Osteoblast (primary cell): Measurements from ENCODE around the gene COL9A2. TPM values are rescaled to one million over a fixed set of nuclear protein-coding genes. Genes with fewer than 3 reads are reported as not detected.

Experiments used
- DNase-seq: peaks from one replicate; pipeline ENCODE4 v3.0.0; 2011; ENCODE audit warnings: low spot score, mixed read lengths; ENCODE audit not compliant: insufficient read length; ENCODE audit errors: missing footprints
- H2AFZ ChIP-seq: 2 replicates; pipeline ENCODE4 v1.6.0; 2011; ENCODE audit warnings: mild to moderate bottlenecking, low read length
- H3K27ac ChIP-seq: 2 replicates; pipeline ENCODE4 v1.5.1; 2011; ENCODE audit warnings: mild to moderate bottlenecking, low read depth, low read length, moderate library complexity
- H3K27me3 ChIP-seq: 2 replicates; pipeline ENCODE4 v1.6.0; 2012; ENCODE audit warnings: mild to moderate bottlenecking, control low read depth, inconsistent platforms, low read length, moderate library complexity; ENCODE audit not compliant: insufficient read depth
- H3K36me3 ChIP-seq: 2 replicates; pipeline ENCODE4 v1.5.1; 2011; ENCODE audit warnings: mild to moderate bottlenecking, low read length, control low read depth, moderate library complexity; ENCODE audit not compliant: insufficient read depth
- H3K4me1 ChIP-seq: 2 replicates; pipeline ENCODE4 v1.5.1; 2011; ENCODE audit warnings: mild to moderate bottlenecking, low read length, control low read depth, moderate library complexity; ENCODE audit not compliant: insufficient read depth
- H3K4me2 ChIP-seq: 2 replicates; pipeline ENCODE4 v1.6.0; 2011; ENCODE audit warnings: mild to moderate bottlenecking, low read length; ENCODE audit not compliant: insufficient read depth
- H3K4me3 ChIP-seq: fragments of 200-600 bp; sonication (generic); 3 replicates; pipeline ENCODE4 v1.5.1; 2012; ENCODE audit warnings: mild to moderate bottlenecking, low read length, inconsistent platforms; ENCODE audit not compliant: insufficient read depth
- H3K79me2 ChIP-seq: 2 replicates; pipeline ENCODE4 v1.6.0; 2012; ENCODE audit warnings: mild to moderate bottlenecking, low read length, control low read depth, inconsistent platforms; ENCODE audit not compliant: insufficient read depth
- H3K9me3 ChIP-seq: 2 replicates; pipeline ENCODE4 v1.5.1; 2011; ENCODE audit warnings: low read depth, low read length, control low read depth
- H4K20me1 ChIP-seq: 2 replicates; pipeline ENCODE4 v1.6.0; 2012; ENCODE audit warnings: mild to moderate bottlenecking, low read length, control low read depth; ENCODE audit not compliant: insufficient read depth
- total RNA-seq: library from RNA; depleted of rRNA; stranded (reverse); fragments of >200 nt; gene quantifications from 2 replicates; pipeline ENCODE4 v1.2.3, GENCODE V29; 2012
- TF ChIP-seq, protein P1 (sequence below): IDR thresholded peaks from 2 replicates; pipeline ENCODE4 v1.5.1; 2011; ENCODE audit warnings: mild to moderate bottlenecking, low read depth, low read length, moderate library complexity; ENCODE audit errors: extremely low read depth

The COL9A2 gene
- total RNA-seq, 1 donor: 0.36 TPM

DNA sequence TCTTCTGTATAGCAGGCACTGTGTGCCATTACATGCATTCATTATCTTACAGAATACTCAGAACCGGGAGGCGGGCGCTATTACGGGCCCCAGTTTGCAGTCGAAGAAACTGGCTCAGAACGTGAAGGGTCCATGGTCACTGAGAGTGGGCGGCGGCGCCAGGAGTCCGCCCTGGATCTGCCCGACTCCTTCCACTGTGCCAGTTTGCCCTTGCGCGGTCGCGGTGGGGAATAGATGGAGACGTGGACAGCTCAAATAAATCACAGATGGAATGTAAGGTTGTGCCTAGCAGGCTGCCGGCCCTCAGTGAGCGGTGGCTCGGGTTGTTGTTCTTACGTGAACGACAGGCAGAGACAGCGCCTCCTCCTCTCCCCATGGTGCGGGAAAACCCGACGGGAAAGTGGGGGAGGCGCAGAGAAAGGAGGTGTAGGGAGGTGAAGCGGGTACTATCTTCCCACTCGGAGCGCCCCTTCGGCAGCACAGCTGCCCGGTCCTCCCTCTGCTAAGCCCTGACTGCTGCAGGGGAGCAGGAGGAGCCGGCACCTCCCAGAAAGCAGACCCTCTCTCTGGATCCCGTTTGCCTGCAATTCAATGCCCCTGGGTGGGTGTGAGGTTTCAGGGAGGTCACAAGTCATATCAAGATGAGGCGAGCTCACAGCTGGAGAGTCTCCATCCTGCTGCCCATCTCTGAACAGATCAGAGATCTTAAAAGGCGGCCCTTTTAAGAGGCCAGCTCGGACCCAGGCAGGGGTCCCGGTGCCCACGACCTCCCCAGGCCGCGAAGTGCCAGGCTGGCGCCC is 1.1 kb downstream of the COL9A2 start:
- TF ChIP-seq, protein P1, sequence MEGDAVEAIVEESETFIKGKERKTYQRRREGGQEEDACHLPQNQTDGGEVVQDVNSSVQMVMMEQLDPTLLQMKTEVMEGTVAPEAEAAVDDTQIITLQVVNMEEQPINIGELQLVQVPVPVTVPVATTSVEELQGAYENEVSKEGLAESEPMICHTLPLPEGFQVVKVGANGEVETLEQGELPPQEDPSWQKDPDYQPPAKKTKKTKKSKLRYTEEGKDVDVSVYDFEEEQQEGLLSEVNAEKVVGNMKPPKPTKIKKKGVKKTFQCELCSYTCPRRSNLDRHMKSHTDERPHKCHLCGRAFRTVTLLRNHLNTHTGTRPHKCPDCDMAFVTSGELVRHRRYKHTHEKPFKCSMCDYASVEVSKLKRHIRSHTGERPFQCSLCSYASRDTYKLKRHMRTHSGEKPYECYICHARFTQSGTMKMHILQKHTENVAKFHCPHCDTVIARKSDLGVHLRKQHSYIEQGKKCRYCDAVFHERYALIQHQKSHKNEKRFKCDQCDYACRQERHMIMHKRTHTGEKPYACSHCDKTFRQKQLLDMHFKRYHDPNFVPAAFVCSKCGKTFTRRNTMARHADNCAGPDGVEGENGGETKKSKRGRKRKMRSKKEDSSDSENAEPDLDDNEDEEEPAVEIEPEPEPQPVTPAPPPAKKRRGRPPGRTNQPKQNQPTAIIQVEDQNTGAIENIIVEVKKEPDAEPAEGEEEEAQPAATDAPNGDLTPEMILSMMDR: no peak
- peak; percentile 85 for DNase-seq
- H3K4me2 ChIP-seq: peak overlapping the region; percentile 76

DNA sequence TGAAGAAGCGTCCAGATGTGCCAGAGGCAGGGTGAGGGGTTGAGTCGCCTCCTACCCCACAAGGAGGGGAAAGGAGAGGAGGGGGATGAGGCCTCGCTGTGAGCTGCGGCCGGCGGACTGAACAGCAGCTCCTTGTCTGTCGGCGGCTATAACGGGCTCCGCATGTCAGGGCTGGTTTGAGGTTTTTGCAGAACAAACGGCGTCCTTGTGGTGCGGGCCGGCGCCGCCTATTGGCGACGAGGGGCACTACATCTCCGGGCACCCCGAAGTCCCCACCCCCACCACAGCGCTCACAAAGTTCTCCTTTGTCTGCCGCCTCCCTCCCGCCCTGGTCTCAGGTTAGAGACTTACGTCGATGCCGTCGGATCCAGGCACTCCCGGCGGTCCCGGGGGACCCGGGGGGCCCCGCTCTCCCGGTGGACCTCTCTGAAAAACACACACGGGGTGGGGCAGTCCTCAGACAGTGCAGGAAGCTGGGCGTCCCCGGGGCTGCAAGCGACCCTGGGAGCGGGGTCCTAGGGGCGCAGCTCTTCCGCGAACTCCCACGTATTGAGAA is 1.8 kb downstream of the COL9A2 start:
- H3K36me3 ChIP-seq: no peaks in the 10 kb centered on the region
- no peak overlapping the region for H3K27ac ChIP-seq
- H2AFZ ChIP-seq: peak overlapping the region; percentile 95
- H3K9me3 ChIP-seq: no peaks in the 10 kb centered on the region
- H3K27me3 ChIP-seq: peaks cover 34% of the 10 kb centered on the region
- TF ChIP-seq, protein P1: peak; percentile 85
- H3K4me1 ChIP-seq: peaks cover 17% of the 10 kb centered on the region
- peak overlapping the region; percentile 76 for H3K4me2 ChIP-seq
- peak overlapping the region; percentile 61 for H3K4me3 ChIP-seq
- DNase-seq: peak; percentile 98
- H4K20me1 ChIP-seq: no peaks in the 10 kb centered on the region
- H3K79me2 ChIP-seq: no peaks in the 10 kb centered on the region

More for the DNA sequence above, 1.1 kb downstream of the COL9A2 start:
- Histone ChIP-seq H4K20me1 (no peaks in the 10 kb centered on the region), H3K36me3 (no peaks in the 10 kb centered on the region), H3K79me2 (no peaks in the 10 kb centered on the region), H3K9me3 (no peaks in the 10 kb centered on the region), H3K27me3 (peaks cover 34% of the 10 kb centered on the region), H3K4me1 (peaks cover 17% of the 10 kb centered on the region), H3K4me3 (peak overlapping the region; percentile 61), H2AFZ (peak overlapping the region; percentile 95), H3K27ac (no peak overlapping the region)

DNA sequence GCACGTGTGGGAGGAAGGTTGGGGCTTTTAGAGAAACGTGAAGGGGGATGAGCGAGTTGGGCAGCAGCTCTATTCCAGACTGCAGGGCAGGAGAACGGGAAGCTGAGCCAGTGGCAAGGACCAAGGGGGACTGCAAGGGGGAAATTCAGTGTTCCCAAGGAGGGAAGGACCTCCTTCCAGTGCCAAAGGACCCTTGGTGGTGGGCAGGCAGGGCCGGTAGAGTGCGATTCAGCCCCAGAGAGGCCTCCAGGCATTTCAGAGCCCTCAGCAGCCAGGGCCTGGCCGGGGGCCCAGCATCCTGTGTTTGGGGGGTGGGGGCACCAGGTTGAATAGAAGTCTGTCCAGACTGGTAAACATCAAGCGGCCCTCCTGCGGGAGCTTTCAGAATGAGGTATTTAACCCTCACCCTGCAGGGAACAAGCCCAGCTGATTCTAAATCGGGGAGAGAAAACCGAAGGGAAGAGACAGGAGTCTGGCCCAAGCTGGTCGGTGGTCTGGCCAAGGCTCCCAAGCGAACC is 2.3 kb downstream of the COL9A2 start:
- H3K4me2 ChIP-seq: peak overlapping the region; percentile 76
- H3K27ac ChIP-seq: no peak overlapping the region
- peak overlapping the region; percentile 61 for H3K4me3 ChIP-seq
- DNase-seq: peak; percentile 65
- H4K20me1 ChIP-seq: no peaks in the 10 kb centered on the region
- H3K9me3 ChIP-seq: no peaks in the 10 kb centered on the region
- H3K36me3 ChIP-seq: no peaks in the 10 kb centered on the region
- TF ChIP-seq, protein P1: no peak
- H2AFZ ChIP-seq: peak overlapping the region; percentile 95
- H3K4me1 ChIP-seq: peaks cover 17% of the 10 kb centered on the region
- H3K79me2 ChIP-seq: no peaks in the 10 kb centered on the region
- H3K27me3 ChIP-seq: peaks cover 34% of the 10 kb centered on the region

DNA sequence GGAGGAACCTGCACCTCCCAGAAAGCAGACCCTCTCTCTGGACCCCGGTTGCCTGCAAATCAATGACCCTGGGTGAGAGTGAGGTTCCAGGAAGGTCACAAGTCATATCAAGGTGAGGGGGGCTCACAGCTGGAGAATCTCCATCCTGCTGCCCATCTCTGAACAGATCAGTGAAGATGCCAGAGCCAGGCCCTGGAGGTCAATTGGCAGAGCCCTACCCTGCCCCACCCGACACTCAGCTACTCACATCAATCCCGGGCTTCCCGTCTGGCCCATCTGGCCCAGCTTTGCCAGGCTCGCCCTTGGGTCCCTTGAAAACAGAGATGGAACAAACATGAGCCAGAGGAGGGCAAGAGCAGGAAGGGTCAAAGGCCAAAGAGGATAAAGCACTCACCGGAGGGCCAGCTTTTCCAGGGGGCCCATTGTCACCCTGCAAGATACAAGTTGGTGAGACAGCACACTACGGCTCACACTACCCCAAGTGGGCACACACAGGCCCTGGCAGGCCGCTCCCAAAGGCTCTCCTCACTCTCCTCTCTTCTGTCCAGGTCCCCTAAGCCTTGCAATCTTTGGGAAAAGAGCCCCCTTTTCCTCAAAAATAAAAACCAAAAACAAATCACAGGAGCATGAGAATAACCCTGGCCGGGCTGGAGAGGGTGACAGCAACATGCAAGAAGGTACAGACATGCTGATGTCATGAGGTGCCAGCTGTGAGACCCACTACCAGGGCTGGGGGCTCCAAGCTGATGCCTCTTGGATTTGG is 2.9 kb downstream of the COL9A2 start:
- Histone ChIP-seq H3K36me3 (no peaks in the 10 kb centered on the region), H3K9me3 (no peaks in the 10 kb centered on the region), H3K4me2 (no peak overlapping the region), H3K79me2 (no peaks in the 10 kb centered on the region), H2AFZ (no peak overlapping the region), H3K4me1 (peaks cover 17% of the 10 kb centered on the region), H4K20me1 (no peaks in the 10 kb centered on the region), H3K27me3 (peaks cover 30% of the 10 kb centered on the region), H3K27ac (no peak overlapping the region), H3K4me3 (no peak overlapping the region)
- peak; percentile 76 for DNase-seq
- TF ChIP-seq, protein P1: no peak
